IPS-18c (cell line): ENCODE measurements around the gene SLC51B.
"Not testable (repeated sequence)": the region's sequence is repeated elsewhere in the genome, so short reads cannot be mapped to it uniquely, and the experiment has no call there.

Source experiments
- H3K4me3 ChIP-seq: 2 replicates; pipeline ENCODE4 v1.7.0; 2013; ENCODE audit warnings: low read depth, mild to moderate bottlenecking, low read length, moderate library complexity; ENCODE audit not compliant: insufficient read depth
- H3K9me3 ChIP-seq: one replicate; pipeline ENCODE4 v1.6.1; 2013; ENCODE audit warnings: mild to moderate bottlenecking, low read length, moderate library complexity; ENCODE audit not compliant: control insufficient read depth, insufficient read depth

SLC51B gene

DNA sequence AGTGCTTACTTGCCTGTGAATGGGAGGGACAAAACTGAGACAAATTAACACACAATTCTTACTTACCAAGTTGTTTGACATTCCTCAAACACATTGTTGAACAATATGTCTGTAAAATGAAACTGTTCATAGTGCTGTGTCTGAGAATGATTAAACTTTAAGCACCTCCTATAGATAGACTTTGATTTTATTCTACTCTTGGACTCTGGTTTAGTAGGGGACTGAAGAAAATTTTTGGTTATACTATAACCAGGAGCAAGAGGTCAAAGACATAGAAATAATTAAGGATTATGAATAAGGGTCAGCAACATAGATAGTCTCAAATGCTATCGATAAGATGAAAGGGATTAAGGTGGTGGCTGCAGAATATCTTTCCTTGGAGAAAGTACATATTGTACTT lies 7.9 kb upstream of the SLC51B start:
- Histone ChIP-seq H3K4me3 (no peak overlapping the region), H3K9me3 (no peaks in the 10 kb centered on the region)

DNA sequence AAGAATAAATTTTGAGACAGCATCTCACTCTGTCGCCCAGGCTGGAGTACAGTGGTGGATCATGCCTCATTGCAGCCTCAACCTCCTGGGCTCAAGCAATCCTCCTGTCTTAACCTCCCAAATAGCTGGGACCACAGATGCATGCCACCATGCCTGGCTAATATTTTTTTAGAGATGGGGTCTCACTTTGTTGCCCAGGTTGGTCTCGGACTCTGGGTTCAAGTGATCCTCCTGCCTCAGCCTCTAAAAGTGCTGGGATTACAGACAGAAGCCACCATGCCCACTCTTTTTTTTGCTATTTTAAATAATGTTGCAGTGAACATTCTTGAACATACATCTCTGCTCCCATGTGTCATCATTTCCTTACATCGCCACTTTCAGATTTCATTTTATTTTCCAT lies 6.8 kb upstream of the SLC51B start:
- Histone ChIP-seq H3K4me3 (no peak overlapping the region), H3K9me3 (no peaks in the 10 kb centered on the region)

DNA sequence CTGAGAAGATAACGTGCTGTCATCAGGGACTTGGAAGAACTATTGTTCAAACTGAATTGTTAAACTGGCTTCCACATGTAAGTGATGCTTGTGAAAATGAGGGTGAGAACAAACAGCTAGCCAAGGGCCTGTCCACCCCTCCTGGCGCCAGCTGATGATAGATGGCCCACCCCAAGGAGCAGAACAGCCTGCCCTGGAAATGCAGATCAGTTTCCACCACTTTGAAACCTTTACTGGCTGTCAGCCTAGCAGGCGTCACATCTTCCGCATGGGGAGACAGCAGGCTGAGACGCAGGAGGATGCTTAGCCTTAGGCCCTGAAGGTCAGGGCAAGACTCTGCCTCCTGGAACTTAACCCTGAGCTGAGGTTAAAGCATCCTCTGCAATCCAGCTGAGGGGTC lies 6.4 kb upstream of the SLC51B start:
- Histone ChIP-seq H3K9me3 (no peaks in the 10 kb centered on the region), H3K4me3 (no peak overlapping the region)

DNA sequence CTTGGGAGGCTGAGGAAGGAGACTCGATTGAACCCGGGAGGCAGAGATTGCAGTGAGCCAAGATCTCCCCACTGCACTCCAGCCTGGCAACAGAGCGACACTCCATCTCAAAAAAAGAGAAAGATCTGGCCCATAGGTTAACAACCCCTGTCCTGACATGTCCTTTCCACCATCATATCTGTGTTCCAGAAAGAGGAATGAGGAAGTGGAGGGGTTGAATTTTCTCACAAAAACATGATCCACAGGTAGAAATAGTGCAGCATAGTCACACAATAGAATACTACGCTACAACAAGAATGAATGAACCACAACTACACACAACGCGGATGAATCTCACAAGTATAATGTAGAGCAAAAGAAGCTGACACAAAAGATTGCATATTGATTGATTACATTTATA lies 4.7 kb upstream of the SLC51B start:
- H3K9me3 ChIP-seq = no peaks in the 10 kb centered on the region
- no peak overlapping the region for H3K4me3 ChIP-seq

DNA sequence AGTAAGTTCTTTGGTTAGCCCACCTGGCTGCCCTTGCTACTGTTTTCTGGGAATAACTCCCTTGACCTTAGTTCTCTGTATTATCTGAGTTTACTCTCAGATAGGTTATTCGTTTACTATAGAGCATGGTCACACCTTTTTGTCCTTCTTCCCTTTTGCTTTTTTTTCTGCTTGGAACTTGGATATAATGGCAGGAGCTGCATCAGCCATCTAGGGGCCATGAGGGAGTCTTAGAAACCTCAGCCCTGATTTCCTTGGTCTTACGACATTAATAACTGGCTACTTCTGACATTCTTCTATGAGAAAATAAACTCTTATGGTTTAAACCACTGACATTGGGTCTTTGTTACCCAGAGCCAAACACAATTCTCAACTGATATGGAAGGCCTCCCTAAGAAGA lies 3.4 kb upstream of the SLC51B start:
- H3K9me3 ChIP-seq = no peaks in the 10 kb centered on the region

GRCh38 chr15:65042776-65043327 lies 2.3 kb upstream of the SLC51B start:
- no peak overlapping the region for H3K4me3 ChIP-seq

More for the DNA sequence above, 3.4 kb upstream of the SLC51B start:
- H3K4me3 ChIP-seq = no peak overlapping the region

DNA sequence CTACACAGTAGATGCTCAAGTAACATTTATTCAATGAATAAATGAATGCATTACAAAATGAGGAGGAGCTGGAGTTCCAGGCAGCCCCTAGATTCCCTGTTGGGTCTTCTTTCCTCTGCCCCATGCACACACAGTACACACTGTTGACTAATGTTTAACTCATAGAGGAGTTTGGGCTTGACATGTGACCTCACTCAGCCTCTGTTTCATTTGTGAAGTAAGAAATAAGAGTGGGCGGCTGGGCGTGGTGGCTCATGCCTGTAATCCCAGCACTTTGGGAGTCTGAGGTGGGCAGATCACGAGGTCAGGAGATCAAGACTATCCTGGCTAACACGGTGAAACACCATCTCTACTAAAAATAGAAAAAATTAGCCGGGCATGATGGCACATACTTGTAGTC lies 969 bp upstream of the SLC51B start:
- H3K9me3 ChIP-seq, H3K4me3 ChIP-seq: not testable (repeated sequence)

More at GRCh38 chr15:65042776-65043327, 2.3 kb upstream of the SLC51B start:
- H3K9me3 ChIP-seq = no peaks in the 10 kb centered on the region

DNA sequence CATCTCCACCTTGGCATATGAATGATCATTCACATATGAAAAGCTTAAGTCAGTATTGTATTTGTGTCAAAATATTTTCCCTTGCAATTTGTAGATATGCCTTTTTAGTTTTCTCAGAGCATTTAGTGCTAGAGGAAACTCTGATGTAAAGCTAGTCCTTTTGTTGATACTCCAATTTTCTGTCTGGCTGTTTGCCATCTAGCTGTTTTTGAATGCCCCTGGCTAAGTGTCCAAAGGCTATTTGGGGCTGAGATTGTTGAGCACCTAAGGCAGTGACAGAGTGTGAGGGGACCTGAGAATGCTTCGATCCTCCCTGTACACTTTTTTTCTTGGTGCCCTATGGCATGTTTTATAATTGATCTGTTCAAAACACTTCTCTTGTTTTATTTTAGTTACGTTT lies 3.1 kb downstream of the SLC51B start:
- Histone ChIP-seq H3K4me3 (no peak overlapping the region), H3K9me3 (no peaks in the 10 kb centered on the region)

DNA sequence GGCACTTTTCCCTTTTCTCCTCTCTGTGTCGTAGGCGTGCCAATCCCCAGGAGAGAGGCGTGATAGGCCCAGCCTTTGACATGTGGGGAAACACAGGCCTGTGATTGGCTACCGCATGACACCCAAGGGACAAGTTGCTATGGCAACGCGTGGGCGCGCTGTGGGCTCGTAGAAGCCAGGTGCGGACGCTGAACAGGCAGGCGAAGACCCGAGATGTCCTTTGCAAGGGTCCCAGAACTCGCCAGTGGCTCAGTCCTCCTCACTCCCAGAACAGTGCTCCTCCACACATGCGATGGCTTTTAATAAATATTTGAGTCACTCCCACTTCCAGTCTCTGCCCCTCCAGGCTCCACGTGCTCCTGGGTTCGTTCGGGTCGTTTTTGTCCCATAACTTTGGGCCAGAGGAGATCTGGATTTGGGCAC lies 4.2 kb downstream of the SLC51B start:
- H3K9me3 ChIP-seq = no peaks in the 10 kb centered on the region
- H3K4me3 ChIP-seq = peak overlapping the region; percentile 37

GRCh38 chr15:65050270-65050669 lies 5.1 kb downstream of the SLC51B start:
- H3K9me3 ChIP-seq = no peaks in the 10 kb centered on the region
- no peak overlapping the region for H3K4me3 ChIP-seq

DNA sequence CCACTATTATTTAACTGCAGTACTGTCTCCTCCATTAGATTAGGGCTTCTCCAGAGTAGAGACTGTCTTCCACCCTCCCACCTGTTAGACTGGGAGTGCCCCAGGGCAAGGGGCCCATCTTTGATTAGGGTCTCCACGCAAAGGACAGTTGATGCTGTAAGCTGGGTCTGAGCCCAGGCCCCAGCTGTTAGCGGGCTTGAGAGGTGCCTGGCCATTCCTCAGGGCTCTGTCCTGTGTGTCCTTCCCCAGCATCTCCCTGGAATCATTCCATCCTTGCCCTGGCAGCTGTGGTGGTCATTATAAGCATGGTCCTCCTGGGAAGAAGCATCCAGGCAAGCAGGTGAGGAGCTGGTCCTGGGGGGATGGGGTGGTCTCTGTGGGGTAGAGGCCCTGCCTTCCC lies 6.1 kb downstream of the SLC51B start:
- no peak overlapping the region for H3K4me3 ChIP-seq
- no peaks in the 10 kb centered on the region for H3K9me3 ChIP-seq

DNA sequence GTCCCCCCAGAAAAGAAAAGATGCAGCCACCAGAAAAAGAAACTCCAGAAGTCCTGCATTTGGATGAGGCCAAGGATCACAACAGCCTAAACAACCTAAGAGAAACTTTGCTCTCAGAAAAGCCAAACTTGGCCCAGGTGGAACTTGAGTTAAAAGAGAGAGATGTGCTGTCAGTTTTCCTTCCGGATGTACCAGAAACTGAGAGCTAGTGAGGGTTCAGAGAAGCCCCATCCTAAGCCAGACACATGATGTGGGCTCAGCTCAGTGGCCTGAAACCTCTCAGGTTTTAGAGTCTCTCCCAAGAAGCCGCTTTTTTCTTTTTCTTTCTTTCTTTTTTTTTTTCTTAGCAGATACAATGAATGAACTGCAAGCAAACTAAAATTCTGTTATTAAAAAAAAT lies 7.8 kb downstream of the SLC51B start:
- no peak overlapping the region for H3K4me3 ChIP-seq
- peaks cover 2% of the 10 kb centered on the region for H3K9me3 ChIP-seq

DNA sequence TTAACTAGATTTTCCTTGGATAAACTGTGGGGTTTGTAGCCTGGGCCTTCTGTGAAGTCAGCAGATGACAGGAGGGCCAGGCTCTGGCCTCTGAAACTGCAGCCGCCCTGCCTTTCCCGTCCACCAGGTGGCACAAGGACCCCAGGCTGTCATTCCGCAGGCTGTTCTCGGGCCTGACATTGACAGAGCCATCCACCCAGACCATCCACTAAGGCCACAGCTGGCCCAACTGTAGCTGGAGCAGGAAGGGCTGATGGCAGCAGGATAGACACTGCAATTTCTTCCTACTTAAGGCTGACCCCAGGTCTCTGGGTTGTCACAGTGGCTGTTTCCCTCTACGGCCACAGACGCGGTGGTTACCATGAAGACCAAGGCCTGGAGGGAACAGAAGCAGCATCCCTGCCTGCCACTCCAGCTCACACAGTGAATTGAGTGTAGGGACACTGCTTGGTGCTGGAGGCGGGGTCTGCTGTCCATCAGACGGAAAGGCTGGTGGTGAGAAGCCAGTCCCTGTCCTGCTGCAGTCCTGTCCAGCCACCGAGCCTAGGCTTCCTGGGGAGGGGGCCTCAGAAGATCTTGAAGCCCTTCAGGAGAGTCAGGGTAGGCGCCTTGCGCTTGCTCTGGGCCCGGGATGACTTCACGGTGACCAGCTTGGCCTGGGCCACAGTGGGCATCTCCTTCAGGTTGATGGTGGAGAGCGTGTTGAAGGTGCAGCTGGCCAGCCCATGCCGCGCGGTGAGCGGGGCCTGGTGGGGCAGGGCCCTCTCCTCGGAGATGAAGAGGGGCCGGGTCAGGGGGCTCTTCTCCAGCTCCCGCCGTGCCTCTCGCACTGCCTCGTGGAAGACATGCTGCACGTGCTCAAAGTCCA lies 9.4 kb downstream of the SLC51B start:
- Histone ChIP-seq H3K4me3 (no peak overlapping the region), H3K9me3 (peaks cover 2% of the 10 kb centered on the region)

- Histone ChIP-seq H3K4me3 (no peak overlapping the region), H3K9me3 (peaks cover 2% of the 10 kb centered on the region)
Observed at GRCh38 chr15:65055201-65055870, 10.1 kb downstream of the SLC51B start.

DNA sequence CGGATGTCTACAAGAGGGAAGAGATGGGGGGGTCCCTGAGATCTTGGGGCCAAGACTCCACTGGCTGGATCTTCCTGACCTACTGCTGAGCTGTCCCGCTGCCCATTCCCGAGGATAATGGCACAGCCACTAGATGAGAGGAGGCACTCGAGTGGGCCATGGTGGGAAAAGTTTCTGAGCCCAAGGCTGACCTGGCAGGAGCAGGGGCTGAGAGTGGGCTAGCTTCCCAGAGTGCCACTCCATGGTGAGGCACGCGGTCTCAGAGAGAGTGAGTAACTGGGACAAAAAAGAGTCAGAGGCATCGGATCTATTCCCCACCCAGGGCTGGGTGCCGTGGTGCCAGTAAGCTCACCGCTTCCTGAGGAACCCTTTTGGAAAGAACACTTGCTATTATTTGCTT lies 10.9 kb downstream of the SLC51B start:
- peaks cover 2% of the 10 kb centered on the region for H3K9me3 ChIP-seq

DNA sequence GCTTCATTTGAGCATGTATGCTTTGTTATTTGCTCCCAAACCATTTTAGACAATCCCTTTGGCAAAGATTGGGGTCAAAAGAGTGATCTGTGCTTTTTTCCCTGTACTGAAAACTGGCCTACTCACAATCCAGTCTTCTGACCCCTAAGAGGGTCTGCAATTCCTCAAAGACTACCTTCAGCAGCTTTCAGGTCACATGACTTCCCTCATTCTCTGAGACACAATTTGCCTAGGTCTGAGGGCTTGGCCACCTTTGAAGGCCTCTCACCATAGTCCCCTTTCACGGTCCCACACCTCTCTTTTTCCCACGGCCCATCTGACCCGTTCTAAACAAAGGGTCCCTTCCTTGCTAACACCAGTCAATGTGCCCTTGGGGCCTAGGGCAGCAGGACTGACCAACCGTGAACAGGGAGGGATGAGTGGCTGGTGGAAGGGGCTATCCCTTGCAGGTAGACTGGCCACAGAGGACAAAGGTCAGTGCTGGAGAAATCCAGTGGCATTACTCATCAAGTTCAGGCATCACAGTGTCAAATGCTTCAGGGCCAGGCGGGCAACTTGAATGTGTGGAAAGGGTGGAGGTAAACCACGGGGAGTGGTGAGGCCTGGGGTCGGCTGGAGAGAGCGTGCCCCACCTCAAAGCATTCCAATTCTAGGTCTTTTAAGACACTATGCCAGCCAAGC lies 11.8 kb downstream of the SLC51B start:
- Histone ChIP-seq H3K4me3 (no peak overlapping the region), H3K9me3 (peaks cover 2% of the 10 kb centered on the region)

More for the DNA sequence above, 10.9 kb downstream of the SLC51B start:
- H3K4me3 ChIP-seq = no peak overlapping the region

DNA sequence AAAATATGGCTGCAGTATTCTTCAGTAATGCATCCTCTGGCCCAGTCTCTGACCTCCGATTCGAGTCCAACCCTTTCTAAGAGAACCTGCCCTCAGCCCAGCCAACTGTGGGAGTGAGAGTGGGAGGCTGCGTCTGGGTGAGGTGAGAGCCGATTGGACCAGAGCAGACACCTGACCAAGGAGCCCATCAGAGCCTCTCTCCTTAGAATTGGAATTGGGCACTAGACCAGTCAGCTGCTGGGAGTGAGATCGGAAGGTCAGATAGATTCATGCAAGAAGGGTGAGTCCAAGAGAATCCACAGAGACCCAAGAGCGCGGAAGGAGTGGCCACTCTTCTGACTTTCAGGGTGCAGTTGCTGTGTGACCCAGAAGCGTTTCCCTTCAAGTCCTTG lies 12.4 kb downstream of the SLC51B start:
- H3K9me3 ChIP-seq = peaks cover 2% of the 10 kb centered on the region
- no peak overlapping the region for H3K4me3 ChIP-seq
